Camera-type eye (tissue), 1 donor: ENCODE data around the gene CDC42EP4. TPM values are rescaled to one million over a fixed set of nuclear protein-coding genes. Genes with fewer than 3 reads are reported as not detected.

Experiments
- total RNA-seq: library from RNA; depleted of rRNA; stranded (reverse); fragments of >200 nt; gene quantifications from one replicate; pipeline ENCODE4 v1.2.3, GENCODE V29; 2014

The CDC42EP4 gene
- total RNA-seq, result 157 TPM

DNA sequence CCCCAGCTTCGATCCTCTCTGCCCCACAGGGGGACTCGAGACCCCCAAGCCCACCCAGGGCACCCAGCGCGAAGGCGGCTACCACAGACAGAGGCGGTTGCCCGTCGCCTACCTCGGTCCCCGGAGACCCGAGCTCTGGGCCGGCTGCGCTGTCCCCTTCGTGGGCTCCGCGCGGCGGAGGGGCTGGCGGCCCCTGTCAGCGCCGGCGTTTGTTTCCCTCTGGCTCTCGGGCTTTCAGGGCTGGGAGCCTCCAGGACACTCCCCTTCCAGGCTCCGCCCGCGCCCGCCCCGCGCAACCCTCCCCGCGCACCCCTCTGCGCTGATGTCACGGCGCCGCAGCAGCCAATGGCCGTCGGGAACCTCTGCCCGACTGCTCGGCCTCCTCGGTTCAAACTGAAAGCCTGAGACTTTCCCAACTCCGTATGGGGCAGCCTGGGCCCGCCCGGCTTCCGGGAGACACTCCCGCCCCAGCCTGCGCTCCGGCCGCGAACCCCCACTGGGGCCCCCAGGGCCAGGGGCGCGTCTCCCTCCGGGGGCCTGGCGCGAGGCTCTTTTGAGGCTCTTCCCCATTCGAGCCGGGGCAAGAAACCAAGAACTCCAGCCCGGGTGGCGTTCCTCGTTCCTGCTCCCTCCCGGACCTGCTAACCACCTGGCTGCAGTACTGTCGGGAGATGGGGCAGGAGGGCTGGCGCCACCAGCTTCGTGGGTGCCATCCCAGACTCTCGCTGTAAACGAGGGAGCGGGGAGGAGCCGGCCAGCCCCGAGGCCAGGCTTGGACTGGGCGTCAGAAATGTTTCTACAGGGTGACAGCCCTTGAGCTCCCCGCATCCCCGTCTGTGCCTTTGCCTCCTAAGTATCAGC lies at the start of gene CDC42EP4:
Gene CDC42EP4, minus strand, starts transcription at position 221 of the 861 bp plus-strand sequence. CDS start 25,501 bp downstream, outside the sequence.

GRCh38 chr17:73261617-73261951 lies 50.2 kb downstream of the CDC42EP4 start, which contains the start of gene CPSF4L:
Gene CPSF4L (minus strand): TSS chr17:73261880. CDS start chr17:73261818, 62 bp downstream.

Other genes with a start within 250 kb of the CDC42EP4 start
- gene SLC39A11, start 219.3 kb downstream of the CDC42EP4 start, total RNA-seq, result 11.1 TPM
- 9.7 TPM for gene SSTR2, start 147.0 kb downstream of the CDC42EP4 start, total RNA-seq
- 34.3 TPM for gene COG1, start 118.9 kb downstream of the CDC42EP4 start, total RNA-seq
- not detected for gene CPSF4L, start 50.1 kb downstream of the CDC42EP4 start, total RNA-seq